Fibroblast of villous mesenchyme (primary cell): ENCODE data around the gene SLC16A7. TPM values are rescaled to one million over a fixed set of nuclear protein-coding genes. Genes with fewer than 3 reads are reported as not detected.

Experiments
- DNase-seq: peaks from one replicate; pipeline ENCODE4 v3.0.0-alpha.2; 2010; ENCODE audit warnings: low read depth
- H3K4me3 ChIP-seq: 2 replicates; pipeline ENCODE4 v1.5.1; 2011; ENCODE audit warnings: low read depth, mild to moderate bottlenecking, low read length
- CTCF ChIP-seq: IDR thresholded peaks from 2 replicates; pipeline ENCODE4 v1.5.1; 2012; ENCODE audit warnings: low read depth, mild to moderate bottlenecking, low read length; ENCODE audit not compliant: insufficient read depth
- total RNA-seq: library from RNA; depleted of rRNA; stranded (reverse); fragments of >200 nt; gene quantifications from 2 replicates; pipeline ENCODE4 v1.2.3, GENCODE V29; 2012

Gene SLC16A7
- total RNA-seq, 1 donor, result 32.0 TPM

GRCh38 chr12:59715434-59715833, 119.6 kb downstream of the SLC16A7 start:
- no peak for DNase-seq
- H3K4me3 ChIP-seq, result no peak overlapping the region
- no peak for TF ChIP-seq CTCF

- no peak for DNase-seq
- no peak overlapping the region for H3K4me3 ChIP-seq
- TF ChIP-seq CTCF, result no peak
These were observed 120.2 kb downstream of the SLC16A7 start for GRCh38 chr12:59716043-59716442.

GRCh38 chr12:59717436-59717835, 121.6 kb downstream of the SLC16A7 start:
- no peak for DNase-seq
- no peak for TF ChIP-seq CTCF
- no peak overlapping the region for H3K4me3 ChIP-seq

DNA sequence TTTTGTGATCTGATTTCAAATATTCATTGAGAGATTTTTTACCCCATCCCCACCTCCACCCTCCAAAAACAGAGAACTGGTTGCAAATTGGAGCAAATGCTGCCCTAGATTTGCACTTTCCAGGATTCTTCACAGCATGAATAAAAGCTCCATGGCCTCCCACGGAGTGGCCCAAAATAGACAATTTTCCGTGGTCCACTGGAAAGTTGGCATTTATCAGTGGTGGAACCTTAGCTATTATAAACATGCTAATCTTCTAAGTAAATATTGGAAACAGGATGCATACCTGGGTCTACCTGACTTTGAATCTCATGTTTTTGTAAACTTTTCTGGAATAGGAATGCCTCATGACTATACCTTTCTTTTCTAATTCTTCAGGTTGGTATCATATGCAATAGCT, 123.9 kb downstream of the SLC16A7 start:
- no peak overlapping the region for H3K4me3 ChIP-seq
- DNase-seq, result no peak
- no peak for TF ChIP-seq CTCF

GRCh38 chr12:59723520-59723919, 127.7 kb downstream of the SLC16A7 start:
- H3K4me3 ChIP-seq, result no peak overlapping the region
- no peak for DNase-seq
- TF ChIP-seq CTCF, result no peak

- no peak for TF ChIP-seq CTCF
- no peak overlapping the region for H3K4me3 ChIP-seq
- DNase-seq, result no peak
These were observed 128.3 kb downstream of the SLC16A7 start for GRCh38 chr12:59724011-59724695.

DNA sequence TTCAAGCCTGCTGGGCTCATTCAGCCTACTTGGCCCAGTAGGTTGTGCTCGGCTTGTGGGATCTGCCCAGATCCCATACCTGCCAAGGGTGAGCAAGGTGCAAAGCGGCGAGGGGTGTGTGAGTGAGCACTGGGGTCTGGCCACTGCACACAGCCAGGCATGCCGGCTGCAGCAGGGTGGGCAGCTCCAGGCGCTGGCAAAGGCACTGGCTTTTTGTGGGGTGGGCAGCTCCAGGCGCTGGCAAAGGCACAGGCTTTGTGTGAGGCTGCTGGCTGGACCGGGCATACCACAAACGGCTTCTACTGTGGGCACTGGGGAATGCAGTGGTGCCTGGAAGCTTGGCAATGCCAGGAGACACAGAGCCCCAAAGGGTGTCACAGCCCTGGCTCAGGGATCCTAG, 137.4 kb downstream of the SLC16A7 start:
- no peak for TF ChIP-seq CTCF
- no peak for DNase-seq
- H3K4me3 ChIP-seq, result no peak overlapping the region
